H9 (cell line): ENCODE measurements around the gene MORN1. TPM values are rescaled to one million over a fixed set of nuclear protein-coding genes. Genes with fewer than 3 reads are reported as not detected.
A peak's percentile ranks its signal among the peaks of the same experiment; 100 is the strongest.

Experiments used
- DNase-seq: peaks from one replicate; pipeline ENCODE4 v3.0.0-alpha.2; 2017
- H2AFZ ChIP-seq: one replicate; pipeline ENCODE4 v1.6.1; 2013; ENCODE audit warnings: mild to moderate bottlenecking, low read length, control low read depth, moderate library complexity
- H2AK5ac ChIP-seq: 2 replicates; pipeline ENCODE4 v1.6.1; 2013; ENCODE audit warnings: low read length, control low read depth, mixed read lengths; ENCODE audit not compliant: insufficient read length
- H2BK120ac ChIP-seq: one replicate; pipeline ENCODE4 v1.6.1; 2013; ENCODE audit warnings: low read depth, mild to moderate bottlenecking, low read length, control low read depth, inconsistent platforms; ENCODE audit not compliant: poor library complexity, severe bottlenecking
- H2BK12ac ChIP-seq: 2 replicates; pipeline ENCODE4 v1.6.1; 2013; ENCODE audit warnings: low read length, control low read depth, mixed read lengths, low read depth; ENCODE audit not compliant: insufficient read length
- H2BK15ac ChIP-seq: 2 replicates; pipeline ENCODE4 v1.6.1; 2013; ENCODE audit warnings: low read depth, low read length, control low read depth
- H2BK20ac ChIP-seq: one replicate; pipeline ENCODE4 v1.6.1; 2013; ENCODE audit warnings: low read depth, mild to moderate bottlenecking, low read length, control low read depth, inconsistent platforms; ENCODE audit not compliant: poor library complexity, severe bottlenecking
- H2BK5ac ChIP-seq: 2 replicates; pipeline ENCODE4 v1.6.1; 2013; ENCODE audit warnings: low read length, control low read depth, mixed read lengths; ENCODE audit not compliant: insufficient read length
- H3K14ac ChIP-seq: 2 replicates; pipeline ENCODE4 v1.6.1; 2013; ENCODE audit warnings: low read length, control low read depth; ENCODE audit not compliant: insufficient read depth
- H3K18ac ChIP-seq: 2 replicates; pipeline ENCODE4 v1.6.1; 2013; ENCODE audit warnings: low read depth, mild to moderate bottlenecking, mixed read lengths, low read length, control low read depth; ENCODE audit not compliant: insufficient read length
- H3K23ac ChIP-seq: 2 replicates; pipeline ENCODE4 v1.6.1; 2013; ENCODE audit warnings: low read length, control low read depth, mixed read lengths, low read depth; ENCODE audit not compliant: insufficient read length
- H3K23me2 ChIP-seq: 2 replicates; pipeline ENCODE4 v1.6.1; 2013; ENCODE audit warnings: low read depth, mild to moderate bottlenecking, mixed read lengths, low read length, control low read depth; ENCODE audit not compliant: insufficient read length, poor library complexity, severe bottlenecking
- H3K27ac ChIP-seq: 2 replicates; pipeline ENCODE4 v1.5.1; 2013; ENCODE audit warnings: low read length, control low read depth, mixed read lengths, low read depth; ENCODE audit not compliant: insufficient read length
- H3K27me3 ChIP-seq: 2 replicates; pipeline ENCODE4 v1.6.1; 2013; ENCODE audit warnings: low read length, control low read depth, inconsistent platforms; ENCODE audit not compliant: insufficient read depth
- H3K4ac ChIP-seq: 2 replicates; pipeline ENCODE4 v1.6.1; 2013; ENCODE audit warnings: low read depth, mild to moderate bottlenecking, control low read depth, inconsistent platforms, low read length, moderate library complexity
- H3K4me1 ChIP-seq: 2 replicates; pipeline ENCODE4 v1.6.1; 2013; ENCODE audit warnings: low read length, control low read depth, inconsistent platforms; ENCODE audit not compliant: insufficient read depth
- H3K4me2 ChIP-seq: 2 replicates; pipeline ENCODE4 v1.6.1; 2013; ENCODE audit warnings: low read length, control low read depth, mixed read lengths; ENCODE audit not compliant: insufficient read length, insufficient read depth
- H3K56ac ChIP-seq: 2 replicates; pipeline ENCODE4 v1.6.1; 2013; ENCODE audit warnings: low read depth, mild to moderate bottlenecking, mixed read lengths, low read length, control low read depth; ENCODE audit not compliant: insufficient read length
- H3K79me1 ChIP-seq: 2 replicates; pipeline ENCODE4 v1.6.1; 2013; ENCODE audit warnings: low read depth, mild to moderate bottlenecking, moderate library complexity, low read length, control low read depth, inconsistent platforms; ENCODE audit not compliant: insufficient read depth, poor library complexity, severe bottlenecking
- H3K79me2 ChIP-seq: 2 replicates; pipeline ENCODE4 v1.6.1; 2013; ENCODE audit warnings: low read length, control low read depth, inconsistent platforms; ENCODE audit not compliant: insufficient read depth
- H3K9ac ChIP-seq: 2 replicates; pipeline ENCODE4 v1.6.1; 2013; ENCODE audit warnings: low read length, control low read depth, mixed read lengths; ENCODE audit not compliant: insufficient read length; ENCODE audit errors: extremely low read depth
- H3K9me3 ChIP-seq: one replicate; pipeline ENCODE4 v1.6.1; 2013; ENCODE audit warnings: low read depth, low read length, inconsistent platforms; ENCODE audit not compliant: control insufficient read depth
- H3T11ph ChIP-seq: one replicate; pipeline ENCODE4 v1.6.1; 2013; ENCODE audit warnings: mild to moderate bottlenecking, low read length, control low read depth, inconsistent platforms
- H4K20me1 ChIP-seq: one replicate; pipeline ENCODE4 v1.6.1; 2013; ENCODE audit not compliant: control insufficient read depth, insufficient read length, insufficient read depth
- H4K5ac ChIP-seq: 2 replicates; pipeline ENCODE4 v1.6.1; 2013; ENCODE audit warnings: low read depth, mild to moderate bottlenecking, mixed read lengths, low read length, control low read depth; ENCODE audit not compliant: insufficient read length
- H4K8ac ChIP-seq: replicated peaks from 2 replicates; pipeline ENCODE4 v1.6.1; 2013; ENCODE audit warnings: low read length, control low read depth, mixed read lengths, low read depth; ENCODE audit not compliant: insufficient read length
- H4K91ac ChIP-seq: 2 replicates; pipeline ENCODE4 v1.6.1; 2013; ENCODE audit warnings: low read depth, mild to moderate bottlenecking, moderate library complexity, mixed read lengths, low read length, control low read depth; ENCODE audit not compliant: insufficient read length
- H3K27ac Mint-ChIP-seq, 3 experiments: 2 replicates in 2 of 3; 3 replicates in 1 of 3; pipeline ENCODE4 v1.8.0; 2020 to 2021; ENCODE audit warnings: mixed read lengths in 3 of 3, mild to moderate bottlenecking in 1 of 3, moderate library complexity in 1 of 3
- H3K27me3 Mint-ChIP-seq: 2 replicates; pipeline ENCODE4 v1.8.0; 2021; ENCODE audit warnings: low read depth, mild to moderate bottlenecking, moderate library complexity, mixed read lengths
- H3K36me3 Mint-ChIP-seq, 3 experiments: 2 replicates in 2 of 3; 3 replicates in 1 of 3; pipeline ENCODE4 v1.8.0; 2020 to 2021; ENCODE audit warnings: low read depth in 3 of 3, mixed read lengths in 3 of 3; ENCODE audit not compliant: insufficient read depth in 1 of 3
- H3K4me1 Mint-ChIP-seq, 2 experiments: 2 replicates each; pipeline ENCODE4 v1.8.0; 2020; ENCODE audit warnings: mixed read lengths in 2 of 2
- H3K4me3 Mint-ChIP-seq, 2 experiments: 2 replicates in 1 of 2; 3 replicates in 1 of 2; pipeline ENCODE4 v1.8.0; 2020 to 2021; ENCODE audit warnings: mild to moderate bottlenecking in 2 of 2, mixed read lengths in 2 of 2, moderate library complexity in 1 of 2
- H3K9me3 Mint-ChIP-seq, 2 experiments: 2 replicates in 1 of 2; 3 replicates in 1 of 2; pipeline ENCODE4 v1.8.0; 2020; ENCODE audit warnings: mild to moderate bottlenecking in 2 of 2, mixed read lengths in 2 of 2, moderate library complexity in 1 of 2
- CTCF ChIP-seq: fragments of 200-600 bp; sonication (generic); conservative IDR thresholded peaks from 3 replicates; pipeline ENCODE4 v1.8.0; 2021; ENCODE audit warnings: antibody characterized with exemption, mild to moderate bottlenecking
- WGBS: extraction: QIAGEN DNeasy Blood & Tissue Kit; methylation state at CpG from one replicate; pipeline ENCODE4 v1.1.7; 2013; ENCODE audit warnings: missing lambda C conversion rate, low lambda C conversion rate, mixed read lengths; ENCODE audit not compliant: insufficient read length; ENCODE audit errors: extremely low coverage; 5-methylcytosine and 5-hydroxymethylcytosine counted together
- total RNA-seq: library from RNA; stranded (reverse); gene quantifications from 2 replicates; pipeline ENCODE4 v1.2.1, GENCODE V29; 2021

The MORN1 gene
- total RNA-seq, 1 experiment from 2014 or later: 12.7 TPM

GRCh38 chr1:2290595-2291510 is 100.5 kb downstream of the MORN1 start:
- no CpG with 5 or more reads among the region's 41 CpGs for WGBS
- H3K23me2 ChIP-seq: no peaks in the 10 kb centered on the region
- H3K79me2 ChIP-seq: peaks cover 34% of the 10 kb centered on the region; the same call in 1 of the 2 replicates
- H2BK20ac ChIP-seq: no peak overlapping the region
- H3K18ac ChIP-seq: no peak overlapping the region
- H2AK5ac ChIP-seq: no peak overlapping the region
- no peak overlapping the region for H3K4me2 ChIP-seq
- H2AFZ ChIP-seq: no peak overlapping the region
- H4K5ac ChIP-seq: no peak overlapping the region
- Mint-ChIP-seq H3K27ac (peak overlapping the region; percentile 85 to 95 (median 87); a peak in 5 of 7 replicates), H3K36me3 (peaks cover 0 to 8% (median 4%) of the 10 kb centered on the region in 3 experiments; a peak in 3 of 7 replicates), H3K27me3 (no peaks in the 10 kb centered on the region; the same call in 1 of the 2 replicates), H3K4me3 (no peak overlapping the region; a peak in 1 of 5 replicates), H3K9me3 (no peaks in the 10 kb centered on the region; a peak in 1 of 5 replicates), H3K4me1 (peaks cover 28 to 46% of the 10 kb centered on the region in 2 experiments)
- no peaks in the 10 kb centered on the region; the same call in 1 of the 2 replicates for H3K4me1 ChIP-seq
- no peak overlapping the region for H3K4ac ChIP-seq
- no peak overlapping the region for H4K91ac ChIP-seq
- H2BK15ac ChIP-seq: no peak overlapping the region
- no peaks in the 10 kb centered on the region for H3K27me3 ChIP-seq
- no peak overlapping the region for H3K23ac ChIP-seq
- peaks cover 4% of the 10 kb centered on the region for H4K20me1 ChIP-seq
- H4K8ac ChIP-seq: no peak overlapping the region
- no peak overlapping the region for H3K27ac ChIP-seq
- no peak overlapping the region for H2BK12ac ChIP-seq
- no peaks in the 10 kb centered on the region for H3K9me3 ChIP-seq
- peaks cover 8% of the 10 kb centered on the region for H3K79me1 ChIP-seq
- H2BK120ac ChIP-seq: no peak overlapping the region
- no peak overlapping the region for H3T11ph ChIP-seq
- DNase-seq: no peak
- H3K56ac ChIP-seq: no peak overlapping the region
- H2BK5ac ChIP-seq: no peak overlapping the region
- no peak overlapping the region for H3K9ac ChIP-seq
- TF ChIP-seq CTCF: no peak
- no peak overlapping the region; the same call in 1 of the 2 replicates for H3K14ac ChIP-seq
